ENCODE measurements around the gene THEM5.

Gene THEM5

GRCh38 chr1:151829352-151830046 is 24.0 kb downstream of the THEM5 start:
- H3K9me3 Mint-ChIP-seq: no peaks in the 10 kb centered on the region
- H3K4me3 Mint-ChIP-seq: no peak overlapping the region
- H3K27ac Mint-ChIP-seq: no peak overlapping the region
- ATAC-seq (ENCODE audit: low read depth): no peak
- H3K4me1 Mint-ChIP-seq: peaks cover 10% of the 10 kb centered on the region
- H3K27me3 Mint-ChIP-seq: peaks cover 22% of the 10 kb centered on the region
- no peak for DNase-seq (ENCODE audit: low spot score in 2 of 2)
- H3K36me3 Mint-ChIP-seq: no peaks in the 10 kb centered on the region

DNA sequence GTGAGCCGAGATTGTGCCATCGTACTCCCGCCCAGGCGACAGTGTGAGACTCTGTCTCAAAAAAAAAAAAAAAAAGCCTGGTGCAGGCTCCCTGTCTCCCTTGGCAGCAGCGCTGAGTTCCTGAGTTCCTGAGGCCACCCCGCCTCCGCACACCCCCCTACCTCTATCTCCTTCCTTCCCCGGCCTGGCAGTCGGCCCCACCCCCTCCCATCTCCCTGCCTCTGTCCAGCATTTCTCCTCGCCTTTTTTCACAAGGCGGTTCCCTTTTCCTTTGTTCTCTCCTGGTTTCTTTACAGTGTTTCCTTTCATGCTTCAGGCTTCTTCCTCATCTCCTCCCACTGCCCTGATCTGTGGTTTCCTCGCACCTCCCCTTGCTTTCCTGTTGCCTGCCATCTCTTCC is 24.6 kb downstream of the THEM5 start:
- Mint-ChIP-seq H3K27ac (no peak overlapping the region), H3K4me1 (peaks cover 10% of the 10 kb centered on the region)
- no peak for DNase-seq (ENCODE audit: low spot score in 2 of 2)

GRCh38 chr1:151827853-151828252 is 25.7 kb downstream of the THEM5 start:
- DNase-seq (ENCODE audit: low spot score in 2 of 2) (no peak), ATAC-seq (ENCODE audit: low read depth) (no peak)
- peaks cover 25% of the 10 kb centered on the region for H3K27me3 Mint-ChIP-seq
- H3K36me3 Mint-ChIP-seq: no peaks in the 10 kb centered on the region
- no peak overlapping the region for H3K27ac Mint-ChIP-seq
- H3K4me3 Mint-ChIP-seq: no peak overlapping the region
- peaks cover 10% of the 10 kb centered on the region for H3K4me1 Mint-ChIP-seq
- no peaks in the 10 kb centered on the region for H3K9me3 Mint-ChIP-seq

More for the DNA sequence above, 24.6 kb downstream of the THEM5 start:
- no peaks in the 10 kb centered on the region for H3K36me3 Mint-ChIP-seq
- H3K9me3 Mint-ChIP-seq: no peaks in the 10 kb centered on the region
- no peak for ATAC-seq (ENCODE audit: low read depth)
- peaks cover 22% of the 10 kb centered on the region for H3K27me3 Mint-ChIP-seq
- H3K4me3 Mint-ChIP-seq: no peak overlapping the region

DNA sequence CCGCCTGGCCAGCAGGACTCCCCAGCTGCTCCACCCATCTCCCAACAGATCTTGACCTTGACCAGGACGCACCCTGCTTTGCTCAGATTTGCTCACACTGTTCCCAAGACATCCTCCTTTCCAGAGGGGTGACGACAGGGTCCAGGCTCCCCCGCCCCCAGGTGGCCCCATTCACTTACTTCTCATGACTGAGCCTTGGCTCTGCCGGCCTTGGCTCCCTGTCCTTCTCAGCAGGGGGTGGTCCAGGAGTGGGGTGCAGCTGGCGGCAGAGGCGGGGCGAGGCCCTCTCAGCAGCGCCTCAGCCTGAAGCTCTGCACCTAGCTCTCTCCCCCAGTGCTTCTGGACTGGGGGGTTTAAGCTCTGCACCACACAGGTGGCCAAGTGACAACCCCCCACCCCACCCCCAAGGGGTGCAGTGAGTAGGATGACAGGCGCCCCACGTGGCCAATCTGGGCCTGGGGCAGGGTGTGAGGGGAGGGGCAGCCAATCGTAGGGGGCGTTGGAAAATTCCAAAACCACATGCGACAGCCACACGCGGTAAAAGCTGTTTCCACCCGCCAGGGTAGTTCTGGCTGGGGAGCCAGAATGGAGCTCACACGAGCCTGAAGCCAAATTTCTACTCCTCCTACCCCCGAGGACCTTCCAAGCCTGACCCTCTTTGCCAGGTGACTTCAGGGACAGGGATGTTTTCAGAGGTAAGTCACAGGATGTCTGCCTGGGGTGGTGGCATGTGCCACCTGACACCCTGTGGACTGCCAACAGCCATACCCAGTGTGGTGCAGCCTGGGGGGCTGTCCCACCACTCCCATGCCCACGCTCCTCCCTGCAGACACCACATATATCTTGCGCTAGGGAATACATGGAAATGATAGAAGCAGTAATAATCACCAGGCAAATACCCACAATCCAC is 27.5 kb downstream of the THEM5 start:
- Mint-ChIP-seq H3K27me3 (peaks cover 22% of the 10 kb centered on the region), H3K9me3 (no peaks in the 10 kb centered on the region), H3K4me1 (peaks cover 10% of the 10 kb centered on the region), H3K4me3 (no peak overlapping the region), H3K27ac (no peak overlapping the region), H3K36me3 (no peaks in the 10 kb centered on the region)
- no peak for DNase-seq (ENCODE audit: low spot score in 2 of 2)
- no peak for ATAC-seq (ENCODE audit: low read depth)

- Mint-ChIP-seq H3K9me3 (no peaks in the 10 kb centered on the region), H3K27me3 (peaks cover 21% of the 10 kb centered on the region), H3K4me1 (peaks cover 8% of the 10 kb centered on the region), H3K36me3 (no peaks in the 10 kb centered on the region), H3K27ac (no peak overlapping the region), H3K4me3 (no peak overlapping the region)
- ATAC-seq (ENCODE audit: low read depth) (no peak), DNase-seq (ENCODE audit: low spot score in 2 of 2) (no peak)
These were observed 28.3 kb downstream of the THEM5 start for GRCh38 chr1:151825204-151825603.

DNA sequence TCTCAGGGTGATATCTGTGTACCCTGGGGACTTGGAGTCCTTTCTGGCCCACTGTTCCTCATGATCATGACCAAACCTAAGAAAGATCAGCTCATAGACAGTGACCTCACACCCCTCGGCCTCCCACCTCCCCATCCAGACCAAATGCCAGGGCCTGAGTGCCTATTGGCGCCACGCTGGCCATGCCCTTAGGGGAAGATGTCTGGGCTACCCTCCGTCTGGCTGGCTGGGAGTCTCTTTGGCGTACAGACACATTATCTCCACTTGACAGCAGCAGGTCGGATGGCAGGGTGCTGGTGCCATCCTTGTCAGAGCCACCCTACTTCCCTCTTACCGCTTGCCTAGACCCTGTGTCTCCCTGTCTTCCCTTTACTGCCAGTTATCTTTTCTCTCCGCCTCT is 30.3 kb downstream of the THEM5 start:
- ATAC-seq (ENCODE audit: low read depth): no peak
- Mint-ChIP-seq H3K27me3 (peaks cover 17% of the 10 kb centered on the region), H3K4me1 (no peaks in the 10 kb centered on the region), H3K36me3 (no peaks in the 10 kb centered on the region), H3K4me3 (no peak overlapping the region), H3K27ac (no peak overlapping the region), H3K9me3 (no peaks in the 10 kb centered on the region)
- no peak for DNase-seq (ENCODE audit: low spot score in 2 of 2)

DNA sequence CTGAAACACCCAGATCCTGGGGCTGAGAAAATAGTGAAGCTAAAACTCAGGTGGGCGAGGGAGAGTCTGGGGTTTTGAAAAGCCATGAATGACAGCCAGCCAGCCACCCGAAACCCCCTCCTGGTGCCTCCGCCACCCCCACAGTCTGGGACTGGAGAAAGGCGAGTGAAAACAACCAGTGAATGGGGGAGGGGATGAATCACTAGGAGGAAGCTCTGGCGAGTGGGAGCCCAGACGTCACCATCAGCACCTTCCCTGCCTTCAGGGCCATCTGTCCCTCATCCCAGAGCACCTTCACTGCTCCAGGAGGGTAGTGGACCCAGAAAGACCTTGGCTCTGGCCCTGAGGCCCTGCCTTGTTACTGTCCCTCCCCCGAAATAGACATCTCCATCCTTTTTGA is 31.1 kb downstream of the THEM5 start:
- Mint-ChIP-seq H3K27ac (no peak overlapping the region), H3K27me3 (peaks cover 13% of the 10 kb centered on the region), H3K9me3 (no peaks in the 10 kb centered on the region), H3K36me3 (no peaks in the 10 kb centered on the region), H3K4me3 (no peak overlapping the region), H3K4me1 (peaks cover 2% of the 10 kb centered on the region)
- no peak for ATAC-seq (ENCODE audit: low read depth)
- DNase-seq (ENCODE audit: low spot score in 2 of 2): no peak

GRCh38 chr1:151820940-151821339 is 32.6 kb downstream of the THEM5 start:
- DNase-seq (ENCODE audit: low spot score in 2 of 2): no peak
- H3K27ac Mint-ChIP-seq: no peak overlapping the region

GRCh38 chr1:151819976-151820623 is 33.4 kb downstream of the THEM5 start:
- no peaks in the 10 kb centered on the region for H3K36me3 Mint-ChIP-seq
- no peaks in the 10 kb centered on the region for H3K9me3 Mint-ChIP-seq
- DNase-seq (ENCODE audit: low spot score in 2 of 2) (no peak), ATAC-seq (ENCODE audit: low read depth) (no peak)
- no peak overlapping the region for H3K4me3 Mint-ChIP-seq
- peaks cover 16% of the 10 kb centered on the region for H3K27me3 Mint-ChIP-seq
- peaks cover 4% of the 10 kb centered on the region for H3K4me1 Mint-ChIP-seq
- H3K27ac Mint-ChIP-seq: no peak overlapping the region

More at GRCh38 chr1:151820940-151821339, 32.6 kb downstream of the THEM5 start:
- no peaks in the 10 kb centered on the region for H3K36me3 Mint-ChIP-seq
- H3K4me1 Mint-ChIP-seq: peaks cover 2% of the 10 kb centered on the region
- peaks cover 14% of the 10 kb centered on the region for H3K27me3 Mint-ChIP-seq
- H3K4me3 Mint-ChIP-seq: no peak overlapping the region
- ATAC-seq (ENCODE audit: low read depth): no peak
- H3K9me3 Mint-ChIP-seq: no peaks in the 10 kb centered on the region

GRCh38 chr1:151819227-151819835 is 34.2 kb downstream of the THEM5 start:
- H3K27me3 Mint-ChIP-seq: peaks cover 18% of the 10 kb centered on the region
- no peaks in the 10 kb centered on the region for H3K36me3 Mint-ChIP-seq
- no peaks in the 10 kb centered on the region for H3K9me3 Mint-ChIP-seq
- no peak overlapping the region for H3K4me3 Mint-ChIP-seq
- DNase-seq (ENCODE audit: low spot score in 2 of 2) (no peak), ATAC-seq (ENCODE audit: low read depth) (no peak)
- no peak overlapping the region for H3K27ac Mint-ChIP-seq
- peaks cover 4% of the 10 kb centered on the region for H3K4me1 Mint-ChIP-seq

GRCh38 chr1:151817353-151817730 is 36.2 kb downstream of the THEM5 start:
- Mint-ChIP-seq H3K4me1 (peaks cover 4% of the 10 kb centered on the region), H3K4me3 (no peak overlapping the region), H3K36me3 (no peaks in the 10 kb centered on the region), H3K27ac (no peak overlapping the region), H3K27me3 (peaks cover 18% of the 10 kb centered on the region), H3K9me3 (no peaks in the 10 kb centered on the region)
- ATAC-seq (ENCODE audit: low read depth): no peak
- no peak for DNase-seq (ENCODE audit: low spot score in 2 of 2)

DNA sequence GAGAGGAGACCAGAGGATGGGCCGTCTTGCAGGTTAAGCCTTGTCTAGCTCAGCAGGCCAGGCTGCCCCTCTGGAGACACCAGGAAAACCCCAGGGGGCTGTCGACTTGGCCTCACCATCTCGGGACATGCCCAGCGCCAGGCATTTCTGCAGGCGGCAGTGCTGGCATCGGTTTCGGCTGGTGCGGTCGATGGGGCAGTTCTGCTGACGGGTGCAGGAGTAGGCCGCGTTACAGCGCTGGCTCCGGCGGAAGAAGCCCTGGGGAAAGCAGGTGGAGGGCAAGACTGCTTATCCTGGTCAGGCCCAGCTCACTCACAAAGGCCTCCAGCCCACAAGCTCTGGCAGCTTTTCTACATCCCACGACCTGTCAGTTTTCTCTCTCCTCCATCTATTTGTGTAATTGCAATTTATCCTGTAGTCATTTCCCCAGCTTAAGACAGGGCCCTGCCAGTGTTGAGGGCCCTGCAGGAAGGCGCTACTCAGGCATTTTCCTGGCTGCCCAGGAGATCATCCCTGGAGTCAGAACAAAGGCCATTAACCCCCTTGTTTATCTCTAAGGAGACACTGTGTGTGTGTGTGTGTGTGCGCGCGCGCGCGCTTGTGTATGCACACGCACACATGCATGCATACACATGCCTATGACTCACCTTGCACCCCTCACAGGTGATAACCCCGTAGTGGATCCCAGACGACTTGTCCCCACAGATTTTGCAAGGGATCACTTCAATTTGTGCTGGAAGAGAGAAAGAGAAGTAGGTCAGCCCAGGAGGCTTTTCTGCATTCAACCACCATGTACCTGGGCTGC is 36.8 kb downstream of the THEM5 start:
- H3K4me3 Mint-ChIP-seq: no peak overlapping the region

DNA sequence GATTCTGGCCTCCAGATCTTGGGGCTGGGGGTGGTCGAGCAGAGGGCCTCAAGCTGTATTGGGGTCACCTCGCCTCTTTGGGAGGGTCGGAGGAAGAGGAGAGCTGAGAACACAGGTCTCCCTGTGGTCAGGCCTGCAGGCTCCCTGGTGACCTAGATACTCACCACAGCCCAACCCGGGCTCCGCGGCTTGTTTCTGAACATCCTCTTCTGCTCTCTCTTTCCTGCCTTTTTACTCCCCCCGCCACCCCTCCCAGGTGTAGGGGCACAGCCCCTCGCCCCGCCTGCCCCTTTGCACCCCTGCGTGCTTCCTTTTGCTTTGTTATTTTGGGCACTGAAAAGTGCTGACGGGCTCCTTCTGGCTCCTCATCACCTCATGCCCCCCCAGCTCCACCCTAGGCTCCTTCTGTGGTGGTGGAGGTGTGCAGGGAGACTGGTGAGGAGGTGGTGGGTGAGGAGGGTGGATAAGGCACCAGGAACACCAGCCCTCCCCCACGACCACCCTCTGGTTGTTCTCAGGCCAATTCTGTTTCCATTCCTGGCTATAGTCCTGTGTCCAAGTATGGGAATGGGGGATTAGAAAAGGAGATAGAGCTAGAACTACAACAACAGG is 37.7 kb downstream of the THEM5 start:
- H3K9me3 Mint-ChIP-seq: no peaks in the 10 kb centered on the region
- no peak overlapping the region for H3K27ac Mint-ChIP-seq
- peaks cover 18% of the 10 kb centered on the region for H3K27me3 Mint-ChIP-seq
- H3K4me3 Mint-ChIP-seq: no peak overlapping the region
- ATAC-seq (ENCODE audit: low read depth) (no peak), DNase-seq (ENCODE audit: low spot score in 2 of 2) (no peak)
- H3K4me1 Mint-ChIP-seq: peaks cover 4% of the 10 kb centered on the region
- H3K36me3 Mint-ChIP-seq: no peaks in the 10 kb centered on the region

More for the DNA sequence above, 36.8 kb downstream of the THEM5 start:
- DNase-seq (ENCODE audit: low spot score in 2 of 2): no peak
- no peak for ATAC-seq (ENCODE audit: low read depth)
- Mint-ChIP-seq H3K27ac (no peak overlapping the region), H3K27me3 (peaks cover 18% of the 10 kb centered on the region), H3K4me1 (peaks cover 4% of the 10 kb centered on the region), H3K9me3 (no peaks in the 10 kb centered on the region), H3K36me3 (no peaks in the 10 kb centered on the region)

Measured in memory B cell (primary cell).